ENCODE results near the gene NOL12. TPM values are rescaled to one million over a fixed set of nuclear protein-coding genes. Genes with fewer than 3 reads are reported as not detected.
A peak's percentile ranks its signal among the peaks of the same experiment; 100 is the strongest.
"Not testable (repeated sequence)": the region's sequence is repeated elsewhere in the genome, so short reads cannot be mapped to it uniquely, and the experiment has no call there.

NOL12 gene
- total RNA-seq, 1 donor from 2014 or later = 12.0 TPM

GRCh38 chr22:37675930-37676735 lies 10.0 kb upstream of the NOL12 start:
- intact Hi-C loops (cut with micrococcal nuclease) = no loop called here
- ATAC-seq (peak; percentile 51), DNase-seq (peak; percentile 77)

- ATAC-seq (peak; percentile 25), DNase-seq (peak; percentile 86)
- intact Hi-C loops (cut with micrococcal nuclease) = no loop called here
These were observed 9.2 kb upstream of the NOL12 start for GRCh38 chr22:37676736-37677492.

- ATAC-seq (no peak), DNase-seq (no peak)
- intact Hi-C loops (cut with micrococcal nuclease) = no loop called here
These were observed 8.6 kb upstream of the NOL12 start for GRCh38 chr22:37677493-37677974.

- no peak for DNase-seq
- no peak for ATAC-seq
- intact Hi-C loops (cut with micrococcal nuclease) = no loop called here
These were observed 7.8 kb upstream of the NOL12 start for GRCh38 chr22:37678372-37678771.

- no peak for DNase-seq
- intact Hi-C loops (cut with micrococcal nuclease) = loop anchor here (10.0 kb wide), 1 partner anchor 115 kb away; no protein-coding TSS in a partner anchor
- no peak for ATAC-seq
These were observed 6.5 kb upstream of the NOL12 start for GRCh38 chr22:37679670-37680069.

- intact Hi-C loops (cut with micrococcal nuclease) = loop anchor here (10.0 kb wide), 1 partner anchor 114 kb away; no protein-coding TSS in a partner anchor
- DNase-seq (no peak), ATAC-seq (no peak)
These were observed 5.8 kb upstream of the NOL12 start for GRCh38 chr22:37680191-37680851.

GRCh38 chr22:37681001-37681424 lies 5.1 kb upstream of the NOL12 start:
- no peak for DNase-seq
- no peak for ATAC-seq
- intact Hi-C loops (cut with micrococcal nuclease) = loop anchor here (10.0 kb wide), 1 partner anchor 114 kb away; no protein-coding TSS in a partner anchor

GRCh38 chr22:37681556-37682049 lies 4.5 kb upstream of the NOL12 start:
- DNase-seq (peak; percentile 73), ATAC-seq (peak; percentile 41)
- intact Hi-C loops (cut with micrococcal nuclease) = loop anchor here (10.0 kb wide), 1 partner anchor 113 kb away; no protein-coding TSS in a partner anchor

- ATAC-seq = no peak
- no peak for DNase-seq
- intact Hi-C loops (cut with micrococcal nuclease) = loop anchor here (10.0 kb wide), 1 partner anchor 110 kb away; no protein-coding TSS in a partner anchor
These were observed 1.1 kb upstream of the NOL12 start for GRCh38 chr22:37684803-37685615.

- intact Hi-C loops (cut with micrococcal nuclease) = loop anchor here (10.0 kb wide), 1 partner anchor 46 kb away; no protein-coding TSS in a partner anchor
- no peak for ATAC-seq
- DNase-seq = no peak
These were observed 4.3 kb downstream of the NOL12 start for GRCh38 chr22:37690407-37690806.

- no peak for ATAC-seq
- DNase-seq = no peak
- intact Hi-C loops (cut with micrococcal nuclease) = loop anchor here (10.0 kb wide), 1 partner anchor 46 kb away; no protein-coding TSS in a partner anchor
These were observed 4.9 kb downstream of the NOL12 start for GRCh38 chr22:37690901-37691504.

GRCh38 chr22:37692627-37693285 lies 6.6 kb downstream of the NOL12 start:
- DNase-seq (no peak), ATAC-seq (no peak)
- intact Hi-C loops (cut with micrococcal nuclease) = loop anchor here (10.0 kb wide), 1 partner anchor 48 kb away; no protein-coding TSS in a partner anchor

GRCh38 chr22:37694131-37694530 lies 8.0 kb downstream of the NOL12 start:
- not testable (repeated sequence) for ATAC-seq, DNase-seq
- intact Hi-C loops (cut with micrococcal nuclease) = loop anchor here (10.0 kb wide), 1 partner anchor 49 kb away; no protein-coding TSS in a partner anchor

GRCh38 chr22:37696260-37696656 lies 10.1 kb downstream of the NOL12 start:
- DNase-seq, ATAC-seq: not testable (repeated sequence)
- intact Hi-C loops (cut with micrococcal nuclease) = loop anchor here (10.0 kb wide), 1 partner anchor 51 kb away; no protein-coding TSS in a partner anchor

GRCh38 chr22:37696657-37697537 lies 10.8 kb downstream of the NOL12 start, which contains the start of gene TRIOBP:
Gene TRIOBP, plus strand, starts transcription at chr22:37697048. Its CDS starts 4,318 bp downstream, at chr22:37701366.
- ATAC-seq = peak; percentile 99
- DNase-seq = peak; percentile 96
- intact Hi-C loops (cut with micrococcal nuclease) = loop anchor here (10.0 kb wide), 1 partner anchor 52 kb away; no protein-coding TSS in a partner anchor

- intact Hi-C loops (cut with micrococcal nuclease) = loop anchor here (10.0 kb wide), 1 partner anchor 53 kb away; no protein-coding TSS in a partner anchor
- ATAC-seq (no peak), DNase-seq (no peak)
These were observed 11.3 kb downstream of the NOL12 start for GRCh38 chr22:37697538-37697835.

Measured in left ventricle myocardium superior (tissue), 1 donor.